Neuronal stem cell (in vitro differentiated cells): Measurements from ENCODE around the gene TARDBP.
A peak's percentile ranks its signal among the peaks of the same experiment; 100 is the strongest.
"Not testable (repeated sequence)": the region's sequence is repeated elsewhere in the genome, so short reads cannot be mapped to it uniquely, and the experiment has no call there.

ENCODE experiments used
- DNase-seq: peaks from one replicate; pipeline ENCODE4 v3.0.0-alpha.2; 2013; ENCODE audit warnings: low spot score
- H2AFZ ChIP-seq: one replicate; pipeline ENCODE4 v1.6.1; 2013; ENCODE audit warnings: mild to moderate bottlenecking, low read length, inconsistent platforms
- H2AK5ac ChIP-seq: 2 replicates; pipeline ENCODE4 v1.6.1; 2013; ENCODE audit warnings: low read depth, mild to moderate bottlenecking, inconsistent platforms, low read length, moderate library complexity, mixed read lengths
- H2BK120ac ChIP-seq: 2 replicates; pipeline ENCODE4 v1.6.1; 2013; ENCODE audit warnings: low read depth, mild to moderate bottlenecking, inconsistent platforms, low read length, moderate library complexity, mixed read lengths
- H2BK12ac ChIP-seq: one replicate; pipeline ENCODE4 v1.6.1; 2013; ENCODE audit warnings: low read length, inconsistent platforms
- H2BK15ac ChIP-seq: 2 replicates; pipeline ENCODE4 v1.6.1; 2013; ENCODE audit warnings: mild to moderate bottlenecking, low read length, inconsistent platforms, mixed read lengths
- H2BK5ac ChIP-seq: one replicate; pipeline ENCODE4 v1.6.1; 2013; ENCODE audit warnings: inconsistent platforms, mild to moderate bottlenecking, low read length, moderate library complexity
- H3K14ac ChIP-seq: one replicate; pipeline ENCODE4 v1.6.1; 2013; ENCODE audit warnings: low read length, inconsistent platforms
- H3K18ac ChIP-seq: 2 replicates; pipeline ENCODE4 v1.6.1; 2013; ENCODE audit warnings: low read length, inconsistent platforms
- H3K23ac ChIP-seq: 2 replicates; pipeline ENCODE4 v1.6.1; 2013; ENCODE audit warnings: low read depth, mild to moderate bottlenecking, mixed read lengths, low read length, inconsistent platforms; ENCODE audit not compliant: poor library complexity
- H3K27ac ChIP-seq: replicated peaks from 3 replicates; pipeline ENCODE4 v1.5.1; 2013; ENCODE audit warnings: low read length, inconsistent platforms
- H3K27me3 ChIP-seq, 3 experiments: 2 replicates each; pipeline ENCODE4 v1.6.1; 2013; ENCODE audit warnings: low read length in 3 of 3, mild to moderate bottlenecking in 2 of 3, inconsistent platforms in 1 of 3, low read depth in 1 of 3, mixed read lengths in 1 of 3, moderate library complexity in 1 of 3; ENCODE audit not compliant: control insufficient read depth in 3 of 3, insufficient read depth in 3 of 3
- H3K36me3 ChIP-seq, 2 donors: replicated peaks in 1 of 2; 2 replicates each; pipeline ENCODE4 v1.6.1; 2013; ENCODE audit warnings: low read length in 2 of 2; ENCODE audit not compliant: control insufficient read depth in 2 of 2, insufficient read depth in 2 of 2
- H3K4ac ChIP-seq: 2 replicates; pipeline ENCODE4 v1.6.1; 2013; ENCODE audit warnings: inconsistent platforms, mild to moderate bottlenecking, low read length, moderate library complexity
- H3K4me1 ChIP-seq, 2 donors: 1 replicate in 1 of 2; 2 replicates in 1 of 2; pipeline ENCODE4 v1.6.1; 2013; ENCODE audit warnings: low read length in 2 of 2, low read depth in 1 of 2; ENCODE audit not compliant: control insufficient read depth in 2 of 2, insufficient read depth in 1 of 2
- H3K4me2 ChIP-seq: one replicate; pipeline ENCODE4 v1.6.1; 2013; ENCODE audit warnings: mild to moderate bottlenecking, low read length, inconsistent platforms; ENCODE audit not compliant: insufficient read depth, poor library complexity, severe bottlenecking
- H3K4me3 ChIP-seq, 2 donors: 2 replicates each; pipeline ENCODE4 v1.5.1; 2013; ENCODE audit warnings: low read length in 2 of 2, mild to moderate bottlenecking in 2 of 2, inconsistent platforms in 1 of 2, moderate library complexity in 1 of 2
- H3K79me1 ChIP-seq: one replicate; pipeline ENCODE4 v1.6.1; 2013; ENCODE audit warnings: low read depth, mild to moderate bottlenecking, inconsistent platforms, low read length, moderate library complexity
- H3K9ac ChIP-seq: one replicate; pipeline ENCODE4 v1.6.1; 2013; ENCODE audit warnings: mild to moderate bottlenecking, low read depth, low read length, inconsistent platforms; ENCODE audit not compliant: poor library complexity
- H3K9me3 ChIP-seq, 2 donors: replicated peaks in 1 of 2; 2 replicates each; pipeline versions ENCODE3 to v1.6.1; 2013; ENCODE audit warnings: low read length in 2 of 2, mild to moderate bottlenecking in 2 of 2, inconsistent platforms in 1 of 2, low read depth in 1 of 2, mixed read lengths in 1 of 2, moderate library complexity in 1 of 2; ENCODE audit not compliant: control insufficient read depth in 2 of 2, insufficient read depth in 1 of 2
- H4K8ac ChIP-seq: one replicate; pipeline ENCODE4 v1.6.1; 2013; ENCODE audit warnings: low read depth, mild to moderate bottlenecking, inconsistent platforms, low read length, moderate library complexity
- H4K91ac ChIP-seq: one replicate; pipeline ENCODE4 v1.6.1; 2013; ENCODE audit warnings: low read length, low read depth, mild to moderate bottlenecking, inconsistent platforms; ENCODE audit not compliant: poor library complexity
- WGBS, 2 donors: extraction: QIAGEN DNeasy Blood & Tissue Kit; methylation state at CpG; one replicate each; pipeline ENCODE4 v1.1.7; 2013; ENCODE audit warnings: missing lambda C conversion rate in 2 of 2, mixed read lengths in 1 of 2; ENCODE audit not compliant: insufficient read length in 2 of 2, insufficient replicate concordance in 1 of 2; ENCODE audit errors: extremely low coverage in 2 of 2; 5-methylcytosine and 5-hydroxymethylcytosine counted together

TARDBP gene

GRCh38 chr1:11037740-11038182, 25.3 kb downstream of the TARDBP start:
- Histone ChIP-seq H3K4me2 (no peak overlapping the region), H3K4ac (no peak overlapping the region), H4K8ac (no peak overlapping the region), H3K23ac (no peak overlapping the region), H2BK15ac (no peak overlapping the region), H3K9ac (no peak overlapping the region), H3K14ac (no peak overlapping the region), H3K4me1 (no peaks in the 10 kb centered on the region), H3K18ac (no peak overlapping the region), H2AFZ (peak overlapping the region; percentile 65), H3K27ac (no peak overlapping the region), H2BK120ac (no peak overlapping the region), H3K36me3 (no peaks in the 10 kb centered on the region), H3K27me3 (peaks cover 0 to 2% (median 0%) of the 10 kb centered on the region in 3 experiments), H2AK5ac (no peak overlapping the region), H3K4me3 (no peak overlapping the region), H4K91ac (no peak overlapping the region), H3K9me3 (no peaks in the 10 kb centered on the region), H2BK5ac (no peak overlapping the region), H3K79me1 (no peaks in the 10 kb centered on the region), H2BK12ac (no peak overlapping the region)
- no CpG with 5 or more reads among the region's 8 CpGs for WGBS, 2 donors
- peak; percentile 86 for DNase-seq

- no peak overlapping the region for H2AFZ ChIP-seq
- no peak overlapping the region for H3K4me2 ChIP-seq
- no peak overlapping the region for H2BK5ac ChIP-seq
- no peak overlapping the region for H3K27ac ChIP-seq
- no peaks in the 10 kb centered on the region for H3K79me1 ChIP-seq
- H3K4ac ChIP-seq, result no peak overlapping the region
- H4K91ac ChIP-seq, result no peak overlapping the region
- H3K4me1 ChIP-seq, result no peaks in the 10 kb centered on the region
- WGBS, 2 donors, result 100% methylated on average over 1 of the region's 2 CpGs; no CpG with 5 or more reads in 1 of the 2 donors
- no peak overlapping the region for H2AK5ac ChIP-seq
- no peak overlapping the region for H2BK15ac ChIP-seq
- no peak overlapping the region for H3K14ac ChIP-seq
- H2BK12ac ChIP-seq, result no peak overlapping the region
- H3K18ac ChIP-seq, result no peak overlapping the region
- no peak overlapping the region for H3K9ac ChIP-seq
- no peaks in the 10 kb centered on the region for H3K9me3 ChIP-seq
- H2BK120ac ChIP-seq, result no peak overlapping the region
- H3K4me3 ChIP-seq, result no peak overlapping the region
- H4K8ac ChIP-seq, result no peak overlapping the region
- no peak overlapping the region for H3K23ac ChIP-seq
- H3K36me3 ChIP-seq, result no peaks in the 10 kb centered on the region
- no peak for DNase-seq
- H3K27me3 ChIP-seq, result peaks cover 0 to 5% (median 2%) of the 10 kb centered on the region in 3 experiments
Observed at GRCh38 chr1:11039351-11040104, 27.1 kb downstream of the TARDBP start.

- H2AFZ ChIP-seq, H3K4ac ChIP-seq, H3K27ac ChIP-seq, H2BK120ac ChIP-seq, H2BK12ac ChIP-seq, H3K18ac ChIP-seq, H3K9ac ChIP-seq, H2BK15ac ChIP-seq, H3K27me3 ChIP-seq, H4K8ac ChIP-seq, DNase-seq, H3K79me1 ChIP-seq, H3K4me2 ChIP-seq, H2BK5ac ChIP-seq, H3K9me3 ChIP-seq, H3K4me3 ChIP-seq, H2AK5ac ChIP-seq, H3K36me3 ChIP-seq, H3K23ac ChIP-seq, H3K14ac ChIP-seq, H4K91ac ChIP-seq, H3K4me1 ChIP-seq: not testable (repeated sequence)
- WGBS, 2 donors, result no CpG with 5 or more reads among the region's 7 CpGs
Observed at GRCh38 chr1:11040105-11040429, 27.6 kb downstream of the TARDBP start.

GRCh38 chr1:11041048-11041447, 28.6 kb downstream of the TARDBP start:
- no peak overlapping the region for H3K4ac ChIP-seq
- H3K9ac ChIP-seq, result no peak overlapping the region
- H2BK5ac ChIP-seq, result no peak overlapping the region
- H2AFZ ChIP-seq, result no peak overlapping the region
- no peak overlapping the region for H2BK120ac ChIP-seq
- no peak overlapping the region for H2BK15ac ChIP-seq
- H3K27me3 ChIP-seq, result peaks cover 0 to 5% (median 2%) of the 10 kb centered on the region in 3 experiments
- H3K4me2 ChIP-seq, result no peak overlapping the region
- H4K8ac ChIP-seq, result no peak overlapping the region
- no peak overlapping the region for H4K91ac ChIP-seq
- H3K14ac ChIP-seq, result no peak overlapping the region
- DNase-seq, result no peak
- no peak overlapping the region for H3K4me3 ChIP-seq
- no peak overlapping the region for H2AK5ac ChIP-seq
- peaks cover 3 to 4% of the 10 kb centered on the region in 2 donors for H3K4me1 ChIP-seq
- H3K23ac ChIP-seq, result no peak overlapping the region
- H3K18ac ChIP-seq, result no peak overlapping the region
- no peak overlapping the region for H2BK12ac ChIP-seq
- no peaks in the 10 kb centered on the region for H3K36me3 ChIP-seq
- H3K27ac ChIP-seq, result no peak overlapping the region
- no peaks in the 10 kb centered on the region for H3K79me1 ChIP-seq
- H3K9me3 ChIP-seq, result no peaks in the 10 kb centered on the region
